Ascending aorta (tissue), 2 donors: Measurements from ENCODE around the gene MGAT1. TPM values are rescaled to one million over a fixed set of nuclear protein-coding genes. Genes with fewer than 3 reads are reported as not detected.

Source experiments
- DNase-seq, 2 donors: peaks; one replicate each; pipeline ENCODE4 v3.0.0-alpha.2; 2019; ENCODE audit warnings: low spot score in 2 of 2
- H3K27ac ChIP-seq, 2 donors: fragments of 200-600 bp; sonication (generic); one replicate each; pipeline ENCODE4 v1.5.1; 2016 to 2017; ENCODE audit warnings: mild to moderate bottlenecking in 1 of 2
- H3K27me3 ChIP-seq: fragments of 200-600 bp; sonication (generic); one replicate; pipeline ENCODE4 v1.5.1; 2017
- H3K36me3 ChIP-seq, 2 donors: fragments of 200-600 bp; sonication (generic); one replicate each; pipeline ENCODE4 v1.5.1; 2016
- H3K4me1 ChIP-seq, 2 donors: fragments of 200-600 bp; sonication (generic); one replicate each; pipeline ENCODE4 v1.5.1; 2016 to 2017; ENCODE audit warnings: mild to moderate bottlenecking in 1 of 2
- H3K4me3 ChIP-seq, 2 donors: fragments of 200-600 bp; sonication (generic); one replicate each; pipeline ENCODE4 v1.5.1; 2016 to 2017; ENCODE audit warnings: mild to moderate bottlenecking in 1 of 2
- H3K9me3 ChIP-seq, 2 donors: fragments of 200-600 bp; sonication (generic); one replicate each; pipeline ENCODE4 v1.5.1; 2016
- intact Hi-C: fragments of 100-400 bp; cut with DNase I; formaldehyde crosslinking; loops from one replicate; pipeline ENCODE4 v1.15.1; 2023
- total RNA-seq: library from RNA; depleted of rRNA; stranded (reverse); fragments of >200 nt; gene quantifications from one replicate; pipeline ENCODE4 v1.1.0, GENCODE V29; 2016
- TF ChIP-seq, protein P1 (sequence below), 3 experiments: fragments of 200-600 bp in 2 of 3; fragments of 450-650 bp in 1 of 3; sonication (generic) in 2 of 3; IDR thresholded peaks; one replicate each; pipeline ENCODE4 v1.5.1; 2016 to 2019; ENCODE audit warnings: antibody characterized with exemption in 3 of 3, mild to moderate bottlenecking in 1 of 3, moderate library complexity in 1 of 3

Gene MGAT1
- total RNA-seq, 1 donor from 2014 or later = 257 TPM

DNA sequence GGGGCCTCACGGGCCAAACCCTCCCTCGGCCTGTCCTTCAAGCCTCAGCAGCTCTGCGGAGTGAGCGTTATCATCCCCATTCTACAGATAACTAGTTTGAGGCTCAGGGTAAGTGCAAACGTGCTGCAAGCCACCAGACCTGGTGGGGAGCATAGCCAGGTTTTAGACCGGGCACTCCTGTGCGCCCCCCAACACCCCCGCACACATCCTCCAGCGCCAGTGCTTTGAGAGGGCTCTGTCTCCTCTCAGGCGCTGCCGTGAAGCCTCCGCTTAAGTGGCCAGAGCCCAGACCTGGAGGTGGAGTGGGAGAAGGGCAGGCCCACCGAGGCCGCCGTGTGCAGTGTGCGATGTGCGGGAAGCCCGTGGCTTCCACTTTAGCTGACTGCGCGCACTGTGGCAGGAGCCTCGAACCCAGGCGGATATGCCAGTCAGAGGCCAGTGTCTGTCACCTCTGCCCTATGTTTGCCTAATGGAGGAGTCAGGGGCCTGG, 1.6 kb upstream of the MGAT1 start:
- Histone ChIP-seq H3K4me3 (peak overlapping the region in 1 of 2 donors; percentile 91), H3K4me1 (peaks cover 38 to 73% of the 10 kb centered on the region in 2 donors), H3K27me3 (no peaks in the 10 kb centered on the region), H3K9me3 (no peaks in the 10 kb centered on the region), H3K27ac (peak overlapping the region; percentile 93 to 99), H3K36me3 (no peaks in the 10 kb centered on the region)
- peak in 1 of 2 donors; percentile 60 for DNase-seq
- TF ChIP-seq, protein P1, sequence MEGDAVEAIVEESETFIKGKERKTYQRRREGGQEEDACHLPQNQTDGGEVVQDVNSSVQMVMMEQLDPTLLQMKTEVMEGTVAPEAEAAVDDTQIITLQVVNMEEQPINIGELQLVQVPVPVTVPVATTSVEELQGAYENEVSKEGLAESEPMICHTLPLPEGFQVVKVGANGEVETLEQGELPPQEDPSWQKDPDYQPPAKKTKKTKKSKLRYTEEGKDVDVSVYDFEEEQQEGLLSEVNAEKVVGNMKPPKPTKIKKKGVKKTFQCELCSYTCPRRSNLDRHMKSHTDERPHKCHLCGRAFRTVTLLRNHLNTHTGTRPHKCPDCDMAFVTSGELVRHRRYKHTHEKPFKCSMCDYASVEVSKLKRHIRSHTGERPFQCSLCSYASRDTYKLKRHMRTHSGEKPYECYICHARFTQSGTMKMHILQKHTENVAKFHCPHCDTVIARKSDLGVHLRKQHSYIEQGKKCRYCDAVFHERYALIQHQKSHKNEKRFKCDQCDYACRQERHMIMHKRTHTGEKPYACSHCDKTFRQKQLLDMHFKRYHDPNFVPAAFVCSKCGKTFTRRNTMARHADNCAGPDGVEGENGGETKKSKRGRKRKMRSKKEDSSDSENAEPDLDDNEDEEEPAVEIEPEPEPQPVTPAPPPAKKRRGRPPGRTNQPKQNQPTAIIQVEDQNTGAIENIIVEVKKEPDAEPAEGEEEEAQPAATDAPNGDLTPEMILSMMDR (IDR thresholded peaks at IDR 0.05) = no peak
- intact Hi-C loops = loop anchor here (10.0 kb wide), 2 partner anchors 449 to 509 kb away; partner anchors contain the start of genes GFPT2 and MAPK9

DNA sequence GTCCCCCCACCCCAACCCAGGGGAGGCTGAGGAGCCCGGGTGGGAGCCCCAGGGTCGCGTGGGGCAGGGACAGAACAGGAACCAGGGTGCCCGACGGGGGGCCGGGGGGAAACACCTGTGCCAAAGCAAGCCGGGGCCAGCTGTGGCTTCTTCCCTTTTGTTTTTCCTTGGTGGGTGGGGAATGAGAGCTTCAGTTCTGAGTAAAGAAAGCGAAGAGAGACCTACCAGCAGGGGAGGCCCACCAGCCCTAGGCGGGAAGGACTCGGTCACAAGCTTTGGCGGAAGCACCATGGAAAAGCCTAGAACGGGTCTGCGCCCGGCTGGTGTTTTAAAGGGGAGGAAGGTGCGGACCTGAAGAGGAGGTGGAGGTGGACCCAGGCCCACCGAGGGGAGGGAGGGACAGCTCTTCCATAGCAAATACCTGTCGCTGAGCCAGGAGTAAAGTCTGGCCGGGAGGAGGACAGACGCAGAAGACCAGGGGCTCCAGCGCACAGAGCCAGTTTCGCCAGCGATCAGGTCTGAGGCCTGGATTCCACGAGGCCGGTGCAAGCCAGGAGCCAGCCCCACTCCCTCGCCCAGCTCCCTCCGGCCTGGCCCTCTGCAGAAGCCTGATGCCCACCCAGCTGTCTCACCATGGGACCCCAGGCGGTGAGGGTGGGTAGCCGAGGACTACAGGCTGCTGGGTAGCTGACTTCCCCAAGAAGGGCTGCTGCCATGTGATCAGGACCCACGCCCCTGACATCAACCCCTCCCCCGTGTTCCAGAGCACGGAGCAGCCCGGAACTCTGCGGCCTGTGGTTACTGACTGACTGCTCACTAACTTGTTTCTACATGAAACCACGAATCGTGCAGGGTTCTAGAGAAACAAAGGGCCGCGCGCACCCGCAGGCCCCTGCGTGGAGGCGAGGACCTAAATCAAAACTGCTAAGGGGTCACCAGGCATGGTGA, 849 bp upstream of the MGAT1 start:
- Histone ChIP-seq H3K36me3 (no peaks in the 10 kb centered on the region), H3K4me3 (peak overlapping the region; percentile 85 to 91), H3K27ac (peak overlapping the region; percentile 93 to 99), H3K4me1 (peaks cover 36 to 72% of the 10 kb centered on the region in 2 donors), H3K27me3 (no peaks in the 10 kb centered on the region), H3K9me3 (no peaks in the 10 kb centered on the region)
- intact Hi-C loops = loop anchor here (2.0 to 10.0 kb wide), 3 partner anchors 57 to 509 kb away; partner anchors contain the start of genes GFPT2, MAPK9 and ZFP62
- DNase-seq = peak; percentile 72 to 85
- TF ChIP-seq, protein P1 (IDR thresholded peaks at IDR 0.05) = peak in 1 of 3 experiments; percentile 15

DNA sequence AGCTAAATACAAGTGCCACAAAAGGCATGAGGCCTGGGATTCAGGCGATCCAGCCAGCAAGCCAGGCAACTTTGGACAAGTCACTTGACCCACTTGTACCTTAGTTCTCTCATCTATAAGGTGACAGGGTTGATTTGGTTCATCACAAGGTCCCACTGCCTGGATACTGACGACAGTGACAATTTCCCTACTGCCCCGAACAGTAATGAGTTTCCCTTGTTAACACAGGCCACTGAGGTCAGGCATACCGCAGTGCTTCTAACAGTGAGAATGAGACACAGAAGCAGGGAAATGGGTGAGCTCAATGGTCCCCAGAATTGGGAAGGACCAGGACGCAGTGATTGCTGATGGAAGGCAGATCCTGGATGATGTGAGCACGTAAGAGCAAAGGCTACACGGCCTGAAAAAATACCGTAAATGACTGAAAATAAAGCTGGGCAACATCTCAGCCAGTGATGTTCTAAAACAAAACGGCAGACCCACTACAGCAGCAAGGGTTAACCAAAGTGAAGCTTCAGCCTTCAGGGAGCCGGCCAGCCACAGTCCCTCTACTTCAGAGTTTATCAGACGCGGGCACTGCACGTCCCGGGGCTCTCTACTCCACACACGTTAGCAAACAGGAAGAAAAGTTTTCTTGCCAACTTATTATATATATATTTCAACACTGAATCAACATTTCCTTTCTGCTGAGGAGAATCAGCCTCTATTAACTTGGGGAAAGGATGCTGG, 846 bp downstream of the MGAT1 start:
- peak in 1 of 2 donors; percentile 56 for DNase-seq
- no peaks in the 10 kb centered on the region for H3K9me3 ChIP-seq
- H3K27me3 ChIP-seq = no peaks in the 10 kb centered on the region
- intact Hi-C loops = loop anchor here (1.0 to 10.0 kb wide), 4 partner anchors 9 to 507 kb away; partner anchors contain the start of genes GFPT2, MAPK9 and ZFP62
- H3K4me3 ChIP-seq = peak overlapping the region; percentile 85 to 91
- TF ChIP-seq, protein P1 (IDR thresholded peaks at IDR 0.05) = no peak
- H3K4me1 ChIP-seq = peaks cover 30 to 70% of the 10 kb centered on the region in 2 donors
- peak overlapping the region; percentile 93 to 99 for H3K27ac ChIP-seq
- H3K36me3 ChIP-seq = no peaks in the 10 kb centered on the region

DNA sequence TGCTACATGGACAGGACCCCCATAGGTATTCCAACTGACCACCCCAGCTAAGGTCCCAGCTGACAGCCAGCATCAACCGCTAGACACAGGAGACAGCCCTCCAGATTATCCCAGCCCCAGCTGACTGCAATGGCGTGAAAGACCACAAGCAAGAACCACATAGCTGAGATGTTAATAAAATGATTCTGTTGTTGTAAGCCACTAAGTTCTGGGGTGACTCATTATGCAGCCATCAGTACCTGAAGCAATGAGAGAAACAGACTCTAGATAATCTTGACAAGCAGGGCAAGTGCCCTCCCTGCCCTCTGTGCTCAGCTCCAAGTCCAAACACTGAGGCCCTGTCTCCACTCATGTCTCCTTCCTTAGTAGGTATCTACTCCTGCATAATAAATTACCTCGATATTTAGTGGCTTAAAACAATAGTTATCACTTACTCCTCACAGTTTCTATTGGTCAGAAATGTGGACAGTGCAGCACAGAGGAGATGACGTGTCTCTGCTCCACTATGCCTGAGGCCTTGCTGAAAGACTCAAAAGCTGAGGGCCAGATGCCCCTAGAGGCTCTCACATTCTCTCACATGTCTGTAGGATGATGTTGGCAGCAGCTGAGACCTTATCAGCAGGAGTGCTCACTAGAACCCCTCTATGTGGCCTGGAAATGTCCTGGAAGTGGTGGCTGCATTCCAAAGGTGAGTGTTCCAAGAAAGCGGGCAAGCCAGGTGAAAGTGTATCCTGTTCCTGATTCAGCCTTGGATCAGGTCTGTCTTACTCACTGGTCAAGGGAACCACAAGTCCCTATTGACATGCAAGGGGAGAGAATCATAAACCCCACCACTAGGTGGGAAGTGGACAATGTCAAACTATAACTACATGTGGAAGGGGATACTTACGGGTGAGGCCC, 2.5 kb downstream of the MGAT1 start:
- H3K27ac ChIP-seq = peak overlapping the region; percentile 93 to 99
- peaks cover 0 to 4% of the 10 kb centered on the region in 2 donors for H3K36me3 ChIP-seq
- intact Hi-C loops = loop anchor here (1.0 to 10.0 kb wide), 3 partner anchors 15 to 505 kb away; partner anchors contain the start of genes GFPT2 and MAPK9
- H3K4me1 ChIP-seq = peaks cover 33 to 69% of the 10 kb centered on the region in 2 donors
- DNase-seq = peak in 1 of 2 donors; percentile 52
- H3K9me3 ChIP-seq = no peaks in the 10 kb centered on the region
- TF ChIP-seq, protein P1 (IDR thresholded peaks at IDR 0.05) = peak in 1 of 3 experiments; percentile 4
- no peaks in the 10 kb centered on the region for H3K27me3 ChIP-seq
- peak overlapping the region; percentile 85 to 91 for H3K4me3 ChIP-seq
